Measurements from ENCODE around the gene SCRG1. TPM values are rescaled to one million over a fixed set of nuclear protein-coding genes. Genes with fewer than 3 reads are reported as not detected.

Gene SCRG1
- total RNA-seq, 2 experiments from 2014 or later: not detected

- ATAC-seq: no peak
Observed at GRCh38 chr4:173424899-173425805, 26.2 kb upstream of the SCRG1 start.

GRCh38 chr4:173420801-173421200, 21.9 kb upstream of the SCRG1 start:
- no peaks in the 10 kb centered on the region for H3K36me3 Mint-ChIP-seq (ENCODE audit: low read depth)
- peaks cover 9% of the 10 kb centered on the region for H3K27me3 Mint-ChIP-seq (ENCODE audit: low read depth)
- no peaks in the 10 kb centered on the region for H3K9me3 Mint-ChIP-seq (ENCODE audit: insufficient read depth)
- DNase-seq: no peak
- POLR2A ChIA-PET: interaction anchor here (0.9 kb wide), 1 partner anchor 86 kb away, joined by 4 read pairs; the partner anchor contains the start of gene HMGB2
- H3K27ac Mint-ChIP-seq: no peak overlapping the region
- H3K4me3 Mint-ChIP-seq: no peak overlapping the region
- CTCF ChIA-PET: interaction anchor here (0.7 to 4.4 kb wide), 35 partner anchors 9 to 407 kb away, joined by 3 to 45 read pairs (median 5); partner anchors contain the start of gene HMGB2
- H3K4me1 Mint-ChIP-seq (ENCODE audit: low read depth): peaks cover 14% of the 10 kb centered on the region
- no peak for ATAC-seq

More at GRCh38 chr4:173424899-173425805, 26.2 kb upstream of the SCRG1 start:
- POLR2A ChIA-PET: no interaction called here
- peaks cover 29% of the 10 kb centered on the region for H3K4me1 Mint-ChIP-seq (ENCODE audit: low read depth)
- no peaks in the 10 kb centered on the region for H3K36me3 Mint-ChIP-seq (ENCODE audit: low read depth)
- CTCF ChIA-PET: interaction anchor here (0.8 to 1.4 kb wide), 2 partner anchors 25 to 81 kb away, joined by 3 to 4 read pairs; no protein-coding TSS in a partner anchor
- no peak overlapping the region for H3K4me3 Mint-ChIP-seq
- no peaks in the 10 kb centered on the region for H3K27me3 Mint-ChIP-seq (ENCODE audit: low read depth)
- H3K9me3 Mint-ChIP-seq (ENCODE audit: insufficient read depth): no peaks in the 10 kb centered on the region
- no peak overlapping the region for H3K27ac Mint-ChIP-seq
- no peak for DNase-seq

GRCh38 chr4:173420324-173420752, 21.4 kb upstream of the SCRG1 start:
- POLR2A ChIA-PET: interaction anchor here (0.9 kb wide), 1 partner anchor 86 kb away, joined by 4 read pairs; the partner anchor contains the start of gene HMGB2
- no peak overlapping the region for H3K27ac Mint-ChIP-seq
- peaks cover 9% of the 10 kb centered on the region for H3K27me3 Mint-ChIP-seq (ENCODE audit: low read depth)
- CTCF ChIA-PET: interaction anchor here (0.7 to 4.4 kb wide), 35 partner anchors 8 to 407 kb away, joined by 3 to 45 read pairs (median 5); partner anchors contain the start of gene HMGB2
- DNase-seq (no peak), ATAC-seq (no peak)
- H3K9me3 Mint-ChIP-seq (ENCODE audit: insufficient read depth): no peaks in the 10 kb centered on the region
- H3K36me3 Mint-ChIP-seq (ENCODE audit: low read depth): no peaks in the 10 kb centered on the region
- no peak overlapping the region for H3K4me3 Mint-ChIP-seq
- H3K4me1 Mint-ChIP-seq (ENCODE audit: low read depth): peaks cover 9% of the 10 kb centered on the region

- no peaks in the 10 kb centered on the region for H3K36me3 Mint-ChIP-seq (ENCODE audit: low read depth)
- peaks cover 4% of the 10 kb centered on the region for H3K4me1 Mint-ChIP-seq (ENCODE audit: low read depth)
- peaks cover 9% of the 10 kb centered on the region for H3K27me3 Mint-ChIP-seq (ENCODE audit: low read depth)
- ChIA-PET CTCF (interaction anchor here (1.0 to 4.4 kb wide), 7 partner anchors 10 to 117 kb away, joined by 3 to 28 read pairs (median 4); partner anchors contain the start of gene SAP30), POLR2A (no interaction called here)
- DNase-seq (no peak), ATAC-seq (no peak)
- no peak overlapping the region for H3K4me3 Mint-ChIP-seq
- H3K27ac Mint-ChIP-seq: no peak overlapping the region
- no peaks in the 10 kb centered on the region for H3K9me3 Mint-ChIP-seq (ENCODE audit: insufficient read depth)
Observed at GRCh38 chr4:173418639-173419038, 19.7 kb upstream of the SCRG1 start.

- ATAC-seq (no peak), DNase-seq (no peak)
- H3K4me1 Mint-ChIP-seq (ENCODE audit: low read depth): peaks cover 4% of the 10 kb centered on the region
- no peak overlapping the region for H3K4me3 Mint-ChIP-seq
- H3K9me3 Mint-ChIP-seq (ENCODE audit: insufficient read depth): no peaks in the 10 kb centered on the region
- ChIA-PET CTCF (interaction anchor here (0.9 to 4.4 kb wide), 7 partner anchors 9 to 404 kb away, joined by 3 to 28 read pairs (median 4); partner anchors contain the start of gene SAP30), POLR2A (no interaction called here)
- H3K27ac Mint-ChIP-seq: no peak overlapping the region
- peaks cover 9% of the 10 kb centered on the region for H3K27me3 Mint-ChIP-seq (ENCODE audit: low read depth)
- no peaks in the 10 kb centered on the region for H3K36me3 Mint-ChIP-seq (ENCODE audit: low read depth)
Observed at GRCh38 chr4:173417833-173418232, 18.9 kb upstream of the SCRG1 start.

- ChIA-PET POLR2A (no interaction called here), CTCF (interaction anchor here (0.6 to 1.5 kb wide), 11 partner anchors 10 to 402 kb away, joined by 3 to 7 read pairs (median 3); no protein-coding TSS in a partner anchor)
- Mint-ChIP-seq H3K9me3 (ENCODE audit: insufficient read depth) (no peaks in the 10 kb centered on the region), H3K27ac (no peak overlapping the region), H3K4me3 (no peak overlapping the region), H3K4me1 (ENCODE audit: low read depth) (peaks cover 4% of the 10 kb centered on the region), H3K27me3 (ENCODE audit: low read depth) (peaks cover 9% of the 10 kb centered on the region), H3K36me3 (ENCODE audit: low read depth) (no peaks in the 10 kb centered on the region)
- ATAC-seq (no peak), DNase-seq (no peak)
Observed at GRCh38 chr4:173415885-173416653, 17.2 kb upstream of the SCRG1 start.

GRCh38 chr4:173415092-173415491, 16.2 kb upstream of the SCRG1 start:
- DNase-seq (no peak), ATAC-seq (no peak)
- no peaks in the 10 kb centered on the region for H3K9me3 Mint-ChIP-seq (ENCODE audit: insufficient read depth)
- ChIA-PET POLR2A (no interaction called here), CTCF (interaction anchor here (0.7 to 2.7 kb wide), 5 partner anchors 11 to 114 kb away, joined by 3 to 12 read pairs (median 4); no protein-coding TSS in a partner anchor)
- no peak overlapping the region for H3K27ac Mint-ChIP-seq
- no peaks in the 10 kb centered on the region for H3K4me1 Mint-ChIP-seq (ENCODE audit: low read depth)
- H3K27me3 Mint-ChIP-seq (ENCODE audit: low read depth): peaks cover 9% of the 10 kb centered on the region
- no peaks in the 10 kb centered on the region for H3K36me3 Mint-ChIP-seq (ENCODE audit: low read depth)
- H3K4me3 Mint-ChIP-seq: no peak overlapping the region

GRCh38 chr4:173414456-173414855, 15.5 kb upstream of the SCRG1 start:
- CTCF ChIA-PET: interaction anchor here (0.8 to 2.7 kb wide), 3 partner anchors 19 to 113 kb away, joined by 3 to 20 read pairs (median 12); no protein-coding TSS in a partner anchor
- Mint-ChIP-seq H3K4me1 (ENCODE audit: low read depth) (no peaks in the 10 kb centered on the region), H3K36me3 (ENCODE audit: low read depth) (no peaks in the 10 kb centered on the region), H3K4me3 (no peak overlapping the region), H3K9me3 (ENCODE audit: insufficient read depth) (no peaks in the 10 kb centered on the region), H3K27me3 (ENCODE audit: low read depth) (peaks cover 9% of the 10 kb centered on the region), H3K27ac (no peak overlapping the region)
- DNase-seq: no peak
- POLR2A ChIA-PET: no interaction called here
- no peak for ATAC-seq

- ChIA-PET POLR2A (interaction anchor here (1.6 kb wide), 1 partner anchor 43 kb away, joined by 10 read pairs; the partner anchor contains the start of gene SAP30), CTCF (interaction anchor here (0.9 to 2.7 kb wide), 8 partner anchors 19 to 400 kb away, joined by 3 to 20 read pairs (median 4); no protein-coding TSS in a partner anchor)
- Mint-ChIP-seq H3K9me3 (ENCODE audit: insufficient read depth) (no peaks in the 10 kb centered on the region), H3K4me3 (no peak overlapping the region), H3K4me1 (ENCODE audit: low read depth) (no peaks in the 10 kb centered on the region), H3K27ac (no peak overlapping the region), H3K36me3 (ENCODE audit: low read depth) (no peaks in the 10 kb centered on the region), H3K27me3 (ENCODE audit: low read depth) (peaks cover 3% of the 10 kb centered on the region)
- DNase-seq (no peak), ATAC-seq (no peak)
Observed at GRCh38 chr4:173413036-173413435, 14.1 kb upstream of the SCRG1 start.

- Mint-ChIP-seq H3K36me3 (ENCODE audit: low read depth) (no peaks in the 10 kb centered on the region), H3K27ac (no peak overlapping the region), H3K4me1 (ENCODE audit: low read depth) (no peaks in the 10 kb centered on the region), H3K9me3 (ENCODE audit: insufficient read depth) (no peaks in the 10 kb centered on the region), H3K27me3 (ENCODE audit: low read depth) (no peaks in the 10 kb centered on the region), H3K4me3 (no peak overlapping the region)
- CTCF ChIA-PET: interaction anchor here (1.0 to 2.1 kb wide), 5 partner anchors 10 to 109 kb away, joined by 3 to 10 read pairs (median 6); no protein-coding TSS in a partner anchor
- ATAC-seq: no peak
- POLR2A ChIA-PET: interaction anchor here (1.5 kb wide), 1 partner anchor 77 kb away, joined by 7 read pairs; the partner anchor contains the start of gene HMGB2
- no peak for DNase-seq
Observed at GRCh38 chr4:173411106-173411693, 12.3 kb upstream of the SCRG1 start.

- Mint-ChIP-seq H3K27me3 (ENCODE audit: low read depth) (no peaks in the 10 kb centered on the region), H3K4me3 (no peak overlapping the region), H3K4me1 (ENCODE audit: low read depth) (peaks cover 6% of the 10 kb centered on the region), H3K36me3 (ENCODE audit: low read depth) (no peaks in the 10 kb centered on the region), H3K9me3 (ENCODE audit: insufficient read depth) (no peaks in the 10 kb centered on the region), H3K27ac (no peak overlapping the region)
- ATAC-seq: no peak
- no peak for DNase-seq
- POLR2A ChIA-PET: no interaction called here
- CTCF ChIA-PET: interaction anchor here (1.0 to 2.1 kb wide), 3 partner anchors 11 to 108 kb away, joined by 5 to 10 read pairs (median 6); no protein-coding TSS in a partner anchor
Observed at GRCh38 chr4:173410079-173410478, 11.2 kb upstream of the SCRG1 start.
